ENCODE results near the gene KRT6A. TPM values are rescaled to one million over a fixed set of nuclear protein-coding genes. Genes with fewer than 3 reads are reported as not detected.

KRT6A gene
- total RNA-seq, 4 donors from 2014 or later = 1,263 to 22,053 (median 17,717) TPM

- intact Hi-C loops (cut with DNase I) = loop anchor here (10.0 kb wide), 2 partner anchors 144 to 364 kb away; no protein-coding TSS in a partner anchor
- 36 to 66% methylated on average over 7 of the region's 8 CpGs for WGBS, 2 donors
- H3K36me3 ChIP-seq = peaks cover 0 to 35% (median 13%) of the 10 kb centered on the region in 3 donors
- H3K27me3 ChIP-seq = no peaks in the 10 kb centered on the region
- H3K4me3 ChIP-seq = peak overlapping the region; percentile 51 to 66 (median 52)
- H3K9me3 ChIP-seq = no peaks in the 10 kb centered on the region
- H3K27ac ChIP-seq = peak overlapping the region; percentile 85 to 94 (median 90)
- DNase-seq = no peak
- H3K4me1 ChIP-seq = peaks cover 14 to 75% (median 16%) of the 10 kb centered on the region in 3 donors
- TF ChIP-seq POLR2A (IDR thresholded peaks at IDR 0.05) (no peak), CTCF (IDR thresholded peaks at IDR 0.05) (no peak)
Measured at GRCh38 chr12:52518574-52519386, 25.7 kb upstream of the KRT6A start.

GRCh38 chr12:52517888-52518287 is 24.8 kb upstream of the KRT6A start:
- intact Hi-C loops (cut with DNase I) = loop anchor here (10.0 kb wide), 2 partner anchors 143 to 363 kb away; no protein-coding TSS in a partner anchor
- no peaks in the 10 kb centered on the region for H3K9me3 ChIP-seq
- H3K4me3 ChIP-seq = peak overlapping the region; percentile 51 to 66 (median 52)
- H3K27me3 ChIP-seq = no peaks in the 10 kb centered on the region
- TF ChIP-seq POLR2A (IDR thresholded peaks at IDR 0.05) = peak in 1 of 4 donors; percentile 6
- TF ChIP-seq CTCF (IDR thresholded peaks at IDR 0.05) = no peak
- peaks cover 0 to 35% (median 13%) of the 10 kb centered on the region in 3 donors for H3K36me3 ChIP-seq
- H3K4me1 ChIP-seq = peaks cover 8 to 66% (median 9%) of the 10 kb centered on the region in 3 donors
- WGBS, 2 donors = 38 to 77% methylated on average over 4 of the region's 5 CpGs
- peak overlapping the region; percentile 85 to 94 (median 90) for H3K27ac ChIP-seq
- no peak for DNase-seq

GRCh38 chr12:52517005-52517835 is 24.2 kb upstream of the KRT6A start:
- Histone ChIP-seq H3K27ac (peak overlapping the region; percentile 85 to 94 (median 90)), H3K27me3 (peaks cover 0 to 2% (median 0%) of the 10 kb centered on the region in 4 donors), H3K9me3 (no peaks in the 10 kb centered on the region), H3K4me1 (peaks cover 5 to 59% (median 5%) of the 10 kb centered on the region in 3 donors), H3K4me3 (peak overlapping the region; percentile 51 to 66 (median 52)), H3K36me3 (peaks cover 0 to 35% (median 13%) of the 10 kb centered on the region in 3 donors)
- no peak for DNase-seq
- WGBS, 2 donors = 47 to 62% methylated on average over 8 to 12 of the region's 14 CpGs
- intact Hi-C loops (cut with DNase I) = loop anchor here (10.0 kb wide), 2 partner anchors 142 to 362 kb away; no protein-coding TSS in a partner anchor
- no peak for TF ChIP-seq POLR2A (IDR thresholded peaks at IDR 0.05)
- TF ChIP-seq CTCF (IDR thresholded peaks at IDR 0.05) = no peak

- peaks cover 0 to 35% (median 13%) of the 10 kb centered on the region in 3 donors for H3K36me3 ChIP-seq
- 31 to 61% methylated on average over 9 to 12 of the region's 15 CpGs for WGBS, 2 donors
- peaks cover 0 to 2% (median 0%) of the 10 kb centered on the region in 3 donors for H3K9me3 ChIP-seq
- peaks cover 0 to 49% (median 4%) of the 10 kb centered on the region in 3 donors for H3K4me1 ChIP-seq
- intact Hi-C loops (cut with DNase I) = loop anchor here (10.0 kb wide), 2 partner anchors 141 to 361 kb away; no protein-coding TSS in a partner anchor
- peak overlapping the region; percentile 51 to 66 (median 52) for H3K4me3 ChIP-seq
- H3K27me3 ChIP-seq = peaks cover 0 to 6% (median 0%) of the 10 kb centered on the region in 4 donors
- no peak for TF ChIP-seq CTCF (IDR thresholded peaks at IDR 0.05)
- no peak for TF ChIP-seq POLR2A (IDR thresholded peaks at IDR 0.05)
- DNase-seq = no peak
- H3K27ac ChIP-seq = peak overlapping the region; percentile 85 to 94 (median 90)
Measured at GRCh38 chr12:52515927-52516831, 23.1 kb upstream of the KRT6A start.

Measured in esophagus squamous epithelium (tissue), 5 donors.